ENCODE data around the gene SNAP25.

SNAP25 gene

DNA sequence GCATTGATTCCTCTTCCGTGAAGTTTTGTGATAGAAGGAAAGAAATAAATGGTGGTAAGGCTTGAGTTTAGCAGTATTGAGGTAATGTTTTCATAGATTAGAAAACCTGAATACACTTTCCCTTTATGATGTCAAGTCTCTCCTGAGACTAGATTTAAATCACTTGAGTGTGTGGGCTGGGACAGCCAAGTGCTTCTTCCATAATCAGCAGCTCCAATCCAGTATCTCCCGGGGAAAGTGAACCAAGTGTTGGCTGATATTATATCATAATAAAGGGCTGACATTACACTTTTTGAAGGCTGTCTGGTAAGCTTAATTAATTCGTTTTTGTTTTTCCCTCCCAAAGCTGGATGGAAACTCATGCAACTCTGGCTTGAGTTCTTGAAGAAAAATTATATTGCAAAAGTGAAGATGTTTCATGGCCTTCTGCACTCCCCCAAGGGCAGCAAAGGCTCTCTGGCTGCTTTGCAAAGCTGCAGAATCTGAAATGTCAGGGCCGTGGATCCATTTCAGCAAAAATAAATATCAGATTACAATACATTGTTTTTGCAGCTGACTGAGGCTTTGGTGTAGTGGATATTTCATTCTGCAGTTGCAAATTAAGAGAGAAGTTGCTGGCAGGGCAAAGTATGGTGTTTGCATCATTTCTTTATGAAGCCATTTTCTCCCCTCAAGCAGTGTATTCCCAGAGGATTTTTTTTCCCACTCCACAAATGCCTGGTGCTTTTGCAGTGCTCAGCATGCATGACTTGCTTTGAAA is 114.2 kb downstream of the SNAP25 start:
- no peak for DNase-seq (ENCODE audit: low read depth in 2 of 2)

DNA sequence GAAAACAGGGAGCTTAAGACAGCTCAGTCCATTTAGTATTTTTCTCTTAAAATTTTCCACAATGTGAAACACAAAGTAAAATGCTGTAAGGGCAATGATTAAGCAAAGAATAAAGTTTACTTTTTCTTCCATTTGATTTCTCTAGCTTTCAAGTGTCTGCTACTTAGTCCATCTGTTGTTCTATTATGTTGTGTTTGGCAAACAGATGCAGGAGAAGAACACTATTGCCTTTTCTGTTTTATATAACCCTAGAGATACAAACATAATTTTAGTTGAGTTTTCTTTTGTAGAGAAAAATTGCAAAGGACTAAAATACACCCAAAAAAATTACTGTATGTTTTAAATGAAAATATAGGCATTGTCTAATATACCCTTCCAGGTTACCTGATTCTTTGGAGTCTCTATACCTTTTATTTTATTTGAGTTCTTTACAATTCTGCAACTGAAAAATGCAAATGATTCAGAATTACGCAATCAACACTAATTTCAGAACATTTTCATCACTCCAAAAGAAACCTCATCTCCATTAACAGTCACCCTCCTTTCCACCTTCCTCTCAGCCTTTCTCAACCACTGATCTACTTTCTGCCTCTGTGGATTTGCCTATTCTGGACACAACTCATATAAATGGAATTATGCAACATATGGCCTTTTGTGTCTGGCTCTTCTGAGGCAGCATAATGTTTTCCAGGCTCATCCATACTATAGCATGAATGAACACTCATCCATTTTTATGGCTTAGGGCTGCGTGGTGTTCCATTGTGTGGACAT is 118.5 kb downstream of the SNAP25 start:
- no peak for DNase-seq (ENCODE audit: low read depth in 2 of 2)

DNA sequence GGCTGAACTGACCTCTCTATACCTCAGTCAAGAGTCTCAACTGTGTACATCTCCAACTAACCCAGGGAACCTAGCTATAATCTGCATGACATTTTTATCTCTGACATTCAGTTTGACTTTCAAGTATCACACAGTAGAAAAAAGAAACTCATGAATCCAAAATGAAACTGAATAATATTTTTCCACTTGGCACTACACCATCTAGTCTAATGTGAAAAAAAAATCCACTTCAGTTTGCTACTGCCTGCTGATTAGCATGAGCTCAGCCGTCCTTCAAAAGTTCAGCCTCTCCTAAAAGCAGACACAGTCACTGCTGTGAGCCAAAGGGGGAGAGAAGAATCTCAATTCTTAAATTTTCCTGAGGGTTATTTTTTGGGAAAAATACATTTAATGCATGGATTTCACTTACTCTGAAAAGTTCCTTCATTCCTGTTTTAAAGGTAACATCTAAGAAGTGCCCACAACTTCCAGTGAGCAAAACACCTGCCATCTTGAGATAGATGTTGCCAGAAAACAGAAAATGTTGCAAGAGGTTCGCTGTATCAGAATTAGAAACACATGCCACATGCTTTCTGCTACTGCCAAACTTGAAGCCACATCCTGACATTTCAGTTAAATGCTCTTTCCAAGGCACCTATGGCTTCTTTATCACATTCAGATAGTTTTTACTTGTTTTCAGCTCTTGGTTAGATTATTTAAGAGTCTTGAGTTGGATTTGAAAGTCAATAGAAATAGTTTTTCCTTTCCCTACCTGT is 120.0 kb downstream of the SNAP25 start:
- no peak for DNase-seq (ENCODE audit: low read depth in 2 of 2)

DNA sequence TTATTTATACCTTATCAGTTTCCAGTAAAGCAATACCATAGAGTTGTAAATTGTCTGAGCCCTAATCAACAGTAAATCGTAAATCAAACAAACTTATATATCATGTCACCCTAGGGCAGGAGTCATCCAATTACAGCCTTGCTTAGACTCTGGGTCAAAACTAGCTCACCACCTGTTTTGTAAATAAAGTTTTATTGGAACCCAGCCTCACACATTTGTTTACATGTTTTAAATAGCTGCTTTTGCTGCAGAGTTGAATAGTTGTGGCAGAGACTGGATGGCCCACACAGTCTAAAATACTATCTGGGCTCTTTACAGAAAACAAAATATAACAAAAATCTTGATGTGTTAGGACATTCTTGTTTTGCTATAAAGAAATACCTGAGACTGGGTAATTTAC is 121.0 kb downstream of the SNAP25 start:
- DNase-seq (ENCODE audit: low read depth in 2 of 2): no peak

DNA sequence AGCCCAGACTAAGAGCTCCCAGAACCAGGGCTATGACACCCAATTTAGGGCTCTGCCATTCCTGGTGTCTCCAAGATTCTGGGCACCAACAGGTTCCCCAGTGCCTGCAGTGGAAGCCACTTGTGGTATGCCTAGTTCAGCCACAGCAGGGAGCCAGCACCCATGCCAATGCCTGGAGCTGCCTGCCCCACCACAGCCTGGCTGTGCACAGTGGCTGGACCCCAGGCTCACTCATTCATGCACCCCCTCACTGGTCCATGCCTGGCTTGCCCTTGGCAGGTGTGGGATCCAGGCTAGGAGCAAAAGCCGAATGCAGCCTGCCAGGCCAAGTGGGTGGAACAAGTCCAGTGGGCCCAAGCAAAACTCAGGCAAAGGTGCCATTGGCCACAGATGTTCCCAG is 123.5 kb downstream of the SNAP25 start:
- DNase-seq (ENCODE audit: low read depth in 2 of 2): no peak

DNA sequence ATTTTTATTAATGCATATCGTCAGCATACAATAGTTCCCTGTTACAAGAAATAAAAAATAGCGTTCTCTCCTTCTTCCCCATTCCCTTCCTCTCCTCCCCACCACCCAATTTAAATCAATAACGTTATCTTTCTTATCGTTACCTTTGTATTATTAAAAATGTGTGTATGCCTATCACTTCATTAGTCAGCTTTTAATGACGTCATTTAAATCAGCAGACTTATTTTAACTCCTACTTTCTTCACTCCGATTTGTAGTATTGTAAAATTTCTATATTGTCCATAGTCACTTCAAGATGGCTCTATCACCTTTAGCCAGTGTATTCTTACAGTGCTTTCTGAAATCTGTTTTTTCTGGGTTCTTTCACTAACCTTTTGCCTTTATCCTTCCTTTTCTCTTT is 126.3 kb downstream of the SNAP25 start:
- no peak for DNase-seq (ENCODE audit: low read depth in 2 of 2)

DNA sequence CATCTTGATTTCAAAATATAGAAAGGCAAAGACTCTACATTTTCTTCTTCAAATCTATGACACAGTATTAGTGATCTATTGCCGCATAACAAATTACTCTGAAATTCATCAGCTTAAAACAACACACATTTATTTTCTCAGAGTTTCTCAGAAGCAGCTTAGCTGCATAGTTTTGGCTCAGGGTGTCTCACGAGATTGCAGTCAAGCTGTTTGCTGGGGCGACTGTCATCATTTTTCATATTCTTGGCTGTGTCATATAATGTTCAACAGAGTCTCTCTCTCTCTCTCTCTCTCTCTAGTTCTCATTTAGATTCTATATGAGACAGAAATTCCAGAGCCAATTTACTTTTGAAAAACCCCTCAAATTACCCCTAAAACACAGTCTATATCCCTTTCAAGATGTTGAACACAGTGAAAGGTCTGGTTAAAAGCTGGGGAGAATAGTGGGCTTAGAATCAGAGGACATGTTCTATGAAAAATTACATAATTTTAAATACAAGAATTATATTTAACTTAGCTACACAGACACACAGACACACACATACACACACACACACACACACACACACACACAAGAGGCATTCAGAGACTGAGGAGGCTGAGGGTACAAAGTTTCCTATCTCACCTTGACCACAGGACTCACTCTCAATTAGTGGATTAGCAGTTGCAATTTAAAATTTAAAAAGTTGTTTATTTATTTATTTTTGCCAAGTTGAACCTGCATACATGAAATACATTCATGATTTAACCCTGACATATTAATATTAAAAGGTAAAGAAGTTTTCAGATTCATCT is 128.7 kb downstream of the SNAP25 start:
- DNase-seq (ENCODE audit: low read depth in 2 of 2): no peak

DNA sequence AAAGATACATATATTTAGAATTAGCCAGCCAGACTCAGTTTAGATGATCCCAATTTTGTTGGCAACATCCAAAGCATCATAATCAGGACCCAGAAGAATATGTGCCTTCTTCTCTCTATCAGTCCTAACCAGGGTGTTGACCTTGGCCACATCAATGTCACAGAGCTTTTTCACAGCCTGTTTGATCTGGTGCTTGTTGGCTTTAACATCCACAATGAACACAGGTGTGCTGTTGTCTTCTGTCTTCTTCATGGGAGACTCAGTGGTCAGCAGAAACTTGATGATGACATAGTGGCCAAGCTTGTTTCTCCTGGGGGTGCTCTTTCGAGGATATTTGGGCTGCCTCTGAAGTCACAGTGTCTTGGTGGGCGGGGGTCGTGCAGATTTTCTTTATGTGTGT is 130.5 kb downstream of the SNAP25 start:
- DNase-seq (ENCODE audit: low read depth in 2 of 2): no peak

DNA sequence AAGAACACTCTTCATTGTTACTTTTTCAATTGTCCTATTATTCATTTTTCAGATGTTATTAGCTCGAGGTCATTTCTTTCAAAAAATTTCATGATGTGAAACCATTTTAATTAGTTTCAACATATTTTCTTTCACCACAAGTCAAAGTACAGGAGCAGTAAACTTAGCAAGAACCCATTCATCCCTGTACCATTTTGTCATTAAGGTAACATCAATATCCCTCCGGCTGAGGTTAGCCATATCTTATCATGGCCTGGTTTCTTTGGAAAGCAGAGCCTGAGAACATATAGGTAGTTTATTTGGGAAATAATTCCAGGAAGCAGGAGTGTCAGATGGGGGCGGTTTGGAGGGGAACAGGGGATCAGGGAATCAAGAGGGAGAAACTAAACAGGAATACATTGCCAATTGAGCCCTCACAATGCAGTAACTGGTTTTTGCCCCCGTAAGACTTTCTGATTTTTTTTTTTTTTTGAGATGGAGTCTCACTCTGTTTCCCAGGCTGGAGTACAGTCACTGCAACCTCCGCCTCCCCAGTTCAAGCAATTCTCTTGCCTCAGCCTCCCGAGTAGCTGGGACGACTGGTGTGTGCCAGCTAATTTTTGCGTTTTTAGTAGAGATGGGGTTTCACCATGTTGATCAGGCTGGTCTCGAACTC is 131.7 kb downstream of the SNAP25 start:
- no peak for DNase-seq (ENCODE audit: low read depth in 2 of 2)

DNA sequence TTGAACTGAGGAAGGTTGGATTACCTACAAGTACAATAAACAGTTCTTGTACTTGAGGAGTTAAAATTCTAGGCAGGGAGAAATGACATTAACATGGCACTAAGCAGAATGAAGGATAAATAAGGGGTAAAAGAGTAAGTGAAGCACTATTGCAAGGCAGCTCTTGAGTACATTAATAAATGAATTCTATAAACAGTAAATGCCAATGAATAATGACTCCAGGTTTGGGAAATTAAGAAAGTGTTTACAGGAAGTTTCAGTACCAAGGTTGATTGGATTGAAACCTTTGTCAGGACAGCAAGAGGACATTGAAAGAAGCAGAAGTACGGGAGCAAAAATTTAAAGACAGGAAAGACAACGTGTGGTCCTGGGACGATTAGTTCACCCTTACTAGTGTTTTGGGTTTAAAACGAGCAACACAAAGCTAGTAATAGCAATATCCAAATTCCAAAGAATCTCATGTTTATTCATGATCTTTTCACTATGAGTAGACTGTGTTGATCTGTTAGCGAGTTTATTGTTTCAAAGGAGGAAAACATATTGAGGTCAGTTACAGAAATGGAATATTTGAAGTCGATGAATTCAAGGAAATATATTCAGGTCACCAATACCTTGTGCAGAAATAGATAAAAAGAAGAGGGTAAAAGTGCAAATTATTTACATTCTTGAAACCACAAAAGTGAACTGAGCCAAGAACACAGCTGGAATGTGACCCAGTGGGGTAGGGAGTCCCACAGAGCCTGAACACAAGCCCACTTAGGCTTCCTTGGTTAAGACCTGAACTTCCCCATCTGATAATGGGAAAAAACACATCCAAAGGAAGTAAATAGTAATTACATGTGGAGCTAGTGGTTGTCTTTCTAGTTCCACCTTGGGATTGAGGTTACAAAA is 134.5 kb downstream of the SNAP25 start:
- DNase-seq (ENCODE audit: low read depth in 2 of 2): no peak

DNA sequence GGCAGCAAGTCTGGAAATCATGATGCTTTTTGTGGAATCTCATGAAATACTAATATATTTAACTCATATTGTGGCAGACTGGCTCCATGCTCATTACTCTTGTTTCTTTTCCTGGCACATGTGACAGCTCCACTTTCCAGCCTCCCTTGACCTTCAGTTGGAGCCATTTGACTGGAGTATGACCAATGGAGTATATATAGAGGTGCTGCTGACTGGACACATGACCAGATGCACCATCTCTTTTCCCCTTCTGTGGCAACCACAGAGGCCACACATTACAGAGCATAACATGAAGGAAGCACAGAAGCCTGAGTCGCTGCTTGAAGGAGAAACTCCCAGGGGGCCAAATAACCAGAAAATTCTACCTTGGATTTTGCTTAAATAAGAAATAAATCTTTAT is 138.0 kb downstream of the SNAP25 start:
- no peak for DNase-seq (ENCODE audit: low read depth in 2 of 2)

Measured in stimulated activated CD8-positive, alpha-beta memory T cell treated with anti-CD3 and anti-CD28 coated beads, Interleukin-2, amount 100 ng/mL, for 1 hour (primary cell).